Prostate gland (tissue), 2 donors: ENCODE results near the gene UQCR11.

ENCODE experiments used
- POLR2A ChIP-seq: fragments of 450-650 bp; IDR thresholded peaks from one replicate; pipeline ENCODE4 v1.6.1; 2016; ENCODE audit warnings: antibody characterized with exemption, mild to moderate bottlenecking
- POLR2AphosphoS5 ChIP-seq: sonication (generic); formaldehyde crosslinking; IDR thresholded peaks from one replicate; pipeline ENCODE4 v1.6.1; 2017; ENCODE audit warnings: antibody characterized with exemption
- TF ChIP-seq, protein P1 (sequence below), 4 experiments: fragments of 200-600 bp in 2 of 4; fragments of 450-650 bp in 2 of 4; sonication (generic) in 2 of 4; IDR thresholded peaks; 1 replicate in 3 of 4; 2 replicates in 1 of 4; pipeline ENCODE4 v1.5.1; 2016 to 2019; ENCODE audit warnings: antibody characterized with exemption in 4 of 4, mild to moderate bottlenecking in 2 of 4, moderate library complexity in 2 of 4

DNA sequence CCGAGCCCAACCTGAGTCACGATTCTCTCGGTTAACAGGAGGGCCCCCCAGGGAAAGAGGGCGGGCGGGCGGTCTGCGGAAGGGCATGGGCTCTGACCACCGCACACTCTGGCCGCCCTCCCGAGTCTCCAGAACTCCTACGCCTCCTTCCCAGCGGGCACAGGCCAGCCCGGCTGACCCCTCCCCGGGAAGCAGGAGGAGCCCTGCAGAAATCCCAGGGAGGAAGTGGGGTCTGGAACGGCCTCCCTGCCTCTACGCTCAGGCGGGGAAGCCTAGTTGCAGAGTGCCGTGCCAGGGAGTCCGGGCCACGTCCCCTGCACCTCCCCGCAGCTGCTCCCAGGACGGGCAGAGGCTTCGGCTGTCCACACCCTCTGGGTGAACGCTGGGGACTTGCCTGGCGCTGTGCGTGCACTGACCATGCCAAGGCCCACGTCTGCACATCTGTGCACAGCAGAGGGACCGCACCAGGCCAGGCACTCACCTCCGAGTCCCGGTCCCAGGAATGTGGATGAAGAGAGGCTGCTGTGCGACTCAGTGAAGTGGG lies 26.4 kb upstream of the UQCR11 start:
- TF ChIP-seq, protein P1, sequence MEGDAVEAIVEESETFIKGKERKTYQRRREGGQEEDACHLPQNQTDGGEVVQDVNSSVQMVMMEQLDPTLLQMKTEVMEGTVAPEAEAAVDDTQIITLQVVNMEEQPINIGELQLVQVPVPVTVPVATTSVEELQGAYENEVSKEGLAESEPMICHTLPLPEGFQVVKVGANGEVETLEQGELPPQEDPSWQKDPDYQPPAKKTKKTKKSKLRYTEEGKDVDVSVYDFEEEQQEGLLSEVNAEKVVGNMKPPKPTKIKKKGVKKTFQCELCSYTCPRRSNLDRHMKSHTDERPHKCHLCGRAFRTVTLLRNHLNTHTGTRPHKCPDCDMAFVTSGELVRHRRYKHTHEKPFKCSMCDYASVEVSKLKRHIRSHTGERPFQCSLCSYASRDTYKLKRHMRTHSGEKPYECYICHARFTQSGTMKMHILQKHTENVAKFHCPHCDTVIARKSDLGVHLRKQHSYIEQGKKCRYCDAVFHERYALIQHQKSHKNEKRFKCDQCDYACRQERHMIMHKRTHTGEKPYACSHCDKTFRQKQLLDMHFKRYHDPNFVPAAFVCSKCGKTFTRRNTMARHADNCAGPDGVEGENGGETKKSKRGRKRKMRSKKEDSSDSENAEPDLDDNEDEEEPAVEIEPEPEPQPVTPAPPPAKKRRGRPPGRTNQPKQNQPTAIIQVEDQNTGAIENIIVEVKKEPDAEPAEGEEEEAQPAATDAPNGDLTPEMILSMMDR (IDR thresholded peaks at IDR 0.05), result no peak
- TF ChIP-seq POLR2A, result no peak
- TF ChIP-seq POLR2AphosphoS5, result no peak
